Measurements from ENCODE around the gene PTPRN2.

- TF ChIP-seq GATA2 (IDR thresholded peaks at IDR 0.05; ENCODE audit: low read depth, low read length), result no peak
- TF ChIP-seq GATA3 (IDR thresholded peaks at IDR 0.05; ENCODE audit: low read depth, low read length), result no peak
These were observed 276.5 kb downstream of the PTPRN2 start for GRCh38 chr7:158310924-158311666.

Data from SH-SY5Y (cell line).